H9 (cell line): ENCODE measurements around the gene SPRYD3. TPM values are rescaled to one million over a fixed set of nuclear protein-coding genes. Genes with fewer than 3 reads are reported as not detected.

Experiments used
- DNase-seq: peaks from one replicate; pipeline ENCODE4 v3.0.0-alpha.2; 2017
- H2AFZ ChIP-seq: one replicate; pipeline ENCODE4 v1.6.1; 2013; ENCODE audit warnings: mild to moderate bottlenecking, low read length, control low read depth, moderate library complexity
- H2AK5ac ChIP-seq: 2 replicates; pipeline ENCODE4 v1.6.1; 2013; ENCODE audit warnings: low read length, control low read depth, mixed read lengths; ENCODE audit not compliant: insufficient read length
- H2BK120ac ChIP-seq: one replicate; pipeline ENCODE4 v1.6.1; 2013; ENCODE audit warnings: low read depth, mild to moderate bottlenecking, low read length, control low read depth, inconsistent platforms; ENCODE audit not compliant: poor library complexity, severe bottlenecking
- H2BK12ac ChIP-seq: 2 replicates; pipeline ENCODE4 v1.6.1; 2013; ENCODE audit warnings: low read length, control low read depth, mixed read lengths, low read depth; ENCODE audit not compliant: insufficient read length
- H2BK15ac ChIP-seq: 2 replicates; pipeline ENCODE4 v1.6.1; 2013; ENCODE audit warnings: low read depth, low read length, control low read depth
- H2BK20ac ChIP-seq: one replicate; pipeline ENCODE4 v1.6.1; 2013; ENCODE audit warnings: low read depth, mild to moderate bottlenecking, low read length, control low read depth, inconsistent platforms; ENCODE audit not compliant: poor library complexity, severe bottlenecking
- H2BK5ac ChIP-seq: 2 replicates; pipeline ENCODE4 v1.6.1; 2013; ENCODE audit warnings: low read length, control low read depth, mixed read lengths; ENCODE audit not compliant: insufficient read length
- H3K14ac ChIP-seq: 2 replicates; pipeline ENCODE4 v1.6.1; 2013; ENCODE audit warnings: low read length, control low read depth; ENCODE audit not compliant: insufficient read depth
- H3K18ac ChIP-seq: 2 replicates; pipeline ENCODE4 v1.6.1; 2013; ENCODE audit warnings: low read depth, mild to moderate bottlenecking, mixed read lengths, low read length, control low read depth; ENCODE audit not compliant: insufficient read length
- H3K23ac ChIP-seq: 2 replicates; pipeline ENCODE4 v1.6.1; 2013; ENCODE audit warnings: low read length, control low read depth, mixed read lengths, low read depth; ENCODE audit not compliant: insufficient read length
- H3K23me2 ChIP-seq: 2 replicates; pipeline ENCODE4 v1.6.1; 2013; ENCODE audit warnings: low read depth, mild to moderate bottlenecking, mixed read lengths, low read length, control low read depth; ENCODE audit not compliant: insufficient read length, poor library complexity, severe bottlenecking
- H3K27ac ChIP-seq: 2 replicates; pipeline ENCODE4 v1.5.1; 2013; ENCODE audit warnings: low read length, control low read depth, mixed read lengths, low read depth; ENCODE audit not compliant: insufficient read length
- H3K27me3 ChIP-seq: 2 replicates; pipeline ENCODE4 v1.6.1; 2013; ENCODE audit warnings: low read length, control low read depth, inconsistent platforms; ENCODE audit not compliant: insufficient read depth
- H3K4ac ChIP-seq: 2 replicates; pipeline ENCODE4 v1.6.1; 2013; ENCODE audit warnings: low read depth, mild to moderate bottlenecking, control low read depth, inconsistent platforms, low read length, moderate library complexity
- H3K4me1 ChIP-seq: 2 replicates; pipeline ENCODE4 v1.6.1; 2013; ENCODE audit warnings: low read length, control low read depth, inconsistent platforms; ENCODE audit not compliant: insufficient read depth
- H3K4me2 ChIP-seq: 2 replicates; pipeline ENCODE4 v1.6.1; 2013; ENCODE audit warnings: low read length, control low read depth, mixed read lengths; ENCODE audit not compliant: insufficient read length, insufficient read depth
- H3K56ac ChIP-seq: 2 replicates; pipeline ENCODE4 v1.6.1; 2013; ENCODE audit warnings: low read depth, mild to moderate bottlenecking, mixed read lengths, low read length, control low read depth; ENCODE audit not compliant: insufficient read length
- H3K79me1 ChIP-seq: 2 replicates; pipeline ENCODE4 v1.6.1; 2013; ENCODE audit warnings: low read depth, mild to moderate bottlenecking, moderate library complexity, low read length, control low read depth, inconsistent platforms; ENCODE audit not compliant: insufficient read depth, poor library complexity, severe bottlenecking
- H3K79me2 ChIP-seq: 2 replicates; pipeline ENCODE4 v1.6.1; 2013; ENCODE audit warnings: low read length, control low read depth, inconsistent platforms; ENCODE audit not compliant: insufficient read depth
- H3K9ac ChIP-seq: 2 replicates; pipeline ENCODE4 v1.6.1; 2013; ENCODE audit warnings: low read length, control low read depth, mixed read lengths; ENCODE audit not compliant: insufficient read length; ENCODE audit errors: extremely low read depth
- H3K9me3 ChIP-seq: one replicate; pipeline ENCODE4 v1.6.1; 2013; ENCODE audit warnings: low read depth, low read length, inconsistent platforms; ENCODE audit not compliant: control insufficient read depth
- H3T11ph ChIP-seq: one replicate; pipeline ENCODE4 v1.6.1; 2013; ENCODE audit warnings: mild to moderate bottlenecking, low read length, control low read depth, inconsistent platforms
- H4K20me1 ChIP-seq: one replicate; pipeline ENCODE4 v1.6.1; 2013; ENCODE audit not compliant: control insufficient read depth, insufficient read length, insufficient read depth
- H4K5ac ChIP-seq: 2 replicates; pipeline ENCODE4 v1.6.1; 2013; ENCODE audit warnings: low read depth, mild to moderate bottlenecking, mixed read lengths, low read length, control low read depth; ENCODE audit not compliant: insufficient read length
- H4K8ac ChIP-seq: replicated peaks from 2 replicates; pipeline ENCODE4 v1.6.1; 2013; ENCODE audit warnings: low read length, control low read depth, mixed read lengths, low read depth; ENCODE audit not compliant: insufficient read length
- H4K91ac ChIP-seq: 2 replicates; pipeline ENCODE4 v1.6.1; 2013; ENCODE audit warnings: low read depth, mild to moderate bottlenecking, moderate library complexity, mixed read lengths, low read length, control low read depth; ENCODE audit not compliant: insufficient read length
- H3K27ac Mint-ChIP-seq, 3 experiments: 2 replicates in 2 of 3; 3 replicates in 1 of 3; pipeline ENCODE4 v1.8.0; 2020 to 2021; ENCODE audit warnings: mixed read lengths in 3 of 3, mild to moderate bottlenecking in 1 of 3, moderate library complexity in 1 of 3
- H3K27me3 Mint-ChIP-seq: 2 replicates; pipeline ENCODE4 v1.8.0; 2021; ENCODE audit warnings: low read depth, mild to moderate bottlenecking, moderate library complexity, mixed read lengths
- H3K36me3 Mint-ChIP-seq, 3 experiments: 2 replicates in 2 of 3; 3 replicates in 1 of 3; pipeline ENCODE4 v1.8.0; 2020 to 2021; ENCODE audit warnings: low read depth in 3 of 3, mixed read lengths in 3 of 3; ENCODE audit not compliant: insufficient read depth in 1 of 3
- H3K4me1 Mint-ChIP-seq, 2 experiments: 2 replicates each; pipeline ENCODE4 v1.8.0; 2020; ENCODE audit warnings: mixed read lengths in 2 of 2
- H3K4me3 Mint-ChIP-seq, 2 experiments: 2 replicates in 1 of 2; 3 replicates in 1 of 2; pipeline ENCODE4 v1.8.0; 2020 to 2021; ENCODE audit warnings: mild to moderate bottlenecking in 2 of 2, mixed read lengths in 2 of 2, moderate library complexity in 1 of 2
- H3K9me3 Mint-ChIP-seq, 2 experiments: 2 replicates in 1 of 2; 3 replicates in 1 of 2; pipeline ENCODE4 v1.8.0; 2020; ENCODE audit warnings: mild to moderate bottlenecking in 2 of 2, mixed read lengths in 2 of 2, moderate library complexity in 1 of 2
- WGBS: extraction: QIAGEN DNeasy Blood & Tissue Kit; methylation state at CpG from one replicate; pipeline ENCODE4 v1.1.7; 2013; ENCODE audit warnings: missing lambda C conversion rate, low lambda C conversion rate, mixed read lengths; ENCODE audit not compliant: insufficient read length; ENCODE audit errors: extremely low coverage; 5-methylcytosine and 5-hydroxymethylcytosine counted together
- total RNA-seq: library from RNA; stranded (reverse); gene quantifications from 2 replicates; pipeline ENCODE4 v1.2.1, GENCODE V29; 2021
- TF ChIP-seq, protein P1 (sequence below): fragments of 200-600 bp; sonication (generic); conservative IDR thresholded peaks from 3 replicates; pipeline ENCODE4 v1.8.0; 2021; ENCODE audit warnings: antibody characterized with exemption, mild to moderate bottlenecking

The SPRYD3 gene
- total RNA-seq, 1 experiment from 2014 or later = 6.5 TPM

DNA sequence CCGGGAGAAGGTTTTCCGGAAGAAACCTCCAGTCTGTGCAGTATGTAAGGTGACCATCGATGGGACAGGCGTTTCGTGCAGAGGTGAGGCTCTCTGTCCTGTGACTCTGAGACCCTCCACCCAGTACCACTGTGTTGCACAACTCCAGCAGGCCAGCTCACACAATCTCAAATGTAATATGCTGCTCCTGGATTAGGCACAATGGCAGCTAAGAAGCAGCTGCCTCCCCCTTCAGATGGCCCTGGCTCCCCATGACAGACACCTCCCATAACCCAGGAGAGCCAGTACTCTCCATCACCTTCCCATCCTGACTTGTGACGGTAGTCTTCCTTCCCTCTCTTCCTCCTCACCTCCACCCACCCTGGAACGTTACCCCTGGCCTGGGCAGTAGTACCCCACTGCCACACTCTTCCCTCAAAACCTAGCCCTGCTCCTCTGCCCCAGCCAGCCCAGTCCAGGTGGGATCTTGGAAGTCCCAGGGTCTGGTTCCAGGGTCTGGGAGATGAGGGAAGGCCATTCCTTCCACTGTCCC is 27.2 kb downstream of the SPRYD3 start:
- Histone ChIP-seq H3K79me1 (no peaks in the 10 kb centered on the region), H2AK5ac (no peak overlapping the region), H2BK5ac (no peak overlapping the region), H4K8ac (no peak overlapping the region), H3K79me2 (no peaks in the 10 kb centered on the region; the same call in 1 of the 2 replicates), H2BK20ac (no peak overlapping the region), H3K27ac (no peak overlapping the region), H4K5ac (no peak overlapping the region), H3T11ph (no peak overlapping the region), H3K23me2 (peaks cover 8% of the 10 kb centered on the region), H3K9me3 (no peaks in the 10 kb centered on the region), H2BK120ac (no peak overlapping the region), H3K9ac (no peak overlapping the region), H4K20me1 (no peaks in the 10 kb centered on the region), H3K14ac (no peak overlapping the region), H3K18ac (no peak overlapping the region), H2AFZ (no peak overlapping the region), H2BK15ac (no peak overlapping the region), H3K27me3 (no peaks in the 10 kb centered on the region), H4K91ac (no peak overlapping the region), H3K4me2 (no peak overlapping the region), H3K4me1 (peaks cover 25% of the 10 kb centered on the region; the same call in 1 of the 2 replicates), H3K56ac (no peak overlapping the region), H2BK12ac (no peak overlapping the region), H3K23ac (no peak overlapping the region), H3K4ac (no peak overlapping the region)
- peaks cover 19% of the 10 kb centered on the region for H3K27me3 Mint-ChIP-seq
- TF ChIP-seq, protein P1, sequence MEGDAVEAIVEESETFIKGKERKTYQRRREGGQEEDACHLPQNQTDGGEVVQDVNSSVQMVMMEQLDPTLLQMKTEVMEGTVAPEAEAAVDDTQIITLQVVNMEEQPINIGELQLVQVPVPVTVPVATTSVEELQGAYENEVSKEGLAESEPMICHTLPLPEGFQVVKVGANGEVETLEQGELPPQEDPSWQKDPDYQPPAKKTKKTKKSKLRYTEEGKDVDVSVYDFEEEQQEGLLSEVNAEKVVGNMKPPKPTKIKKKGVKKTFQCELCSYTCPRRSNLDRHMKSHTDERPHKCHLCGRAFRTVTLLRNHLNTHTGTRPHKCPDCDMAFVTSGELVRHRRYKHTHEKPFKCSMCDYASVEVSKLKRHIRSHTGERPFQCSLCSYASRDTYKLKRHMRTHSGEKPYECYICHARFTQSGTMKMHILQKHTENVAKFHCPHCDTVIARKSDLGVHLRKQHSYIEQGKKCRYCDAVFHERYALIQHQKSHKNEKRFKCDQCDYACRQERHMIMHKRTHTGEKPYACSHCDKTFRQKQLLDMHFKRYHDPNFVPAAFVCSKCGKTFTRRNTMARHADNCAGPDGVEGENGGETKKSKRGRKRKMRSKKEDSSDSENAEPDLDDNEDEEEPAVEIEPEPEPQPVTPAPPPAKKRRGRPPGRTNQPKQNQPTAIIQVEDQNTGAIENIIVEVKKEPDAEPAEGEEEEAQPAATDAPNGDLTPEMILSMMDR = no peak
- no peak overlapping the region for H3K27ac Mint-ChIP-seq
- WGBS = no CpG with 5 or more reads among the region's 7 CpGs
- H3K9me3 Mint-ChIP-seq = no peaks in the 10 kb centered on the region
- no peak for DNase-seq
- peaks cover 42 to 49% of the 10 kb centered on the region in 2 experiments for H3K4me1 Mint-ChIP-seq
- H3K4me3 Mint-ChIP-seq = peak overlapping the region in 1 of 2 experiments; percentile 35; a peak in 1 of 5 replicates
- H3K36me3 Mint-ChIP-seq = peaks cover 6 to 8% (median 7%) of the 10 kb centered on the region in 3 experiments; a peak in 5 of 7 replicates
